T-helper 9 cell (primary cell): ENCODE measurements around the gene HS2ST1.
A peak's percentile ranks its signal among the peaks of the same experiment; 100 is the strongest.
"Not testable (repeated sequence)": the region's sequence is repeated elsewhere in the genome, so short reads cannot be mapped to it uniquely, and the experiment has no call there.

ENCODE experiments used
- DNase-seq: peaks from one replicate; pipeline ENCODE4 v3.0.0-alpha.2; 2020
- total RNA-seq, 2 donors: gene quantifications; one replicate each; lab custom pipeline; 2026; lab: John Stamatoyannopoulos, UW

Gene HS2ST1
- 18.8 to 27.6 reads per million in 2 donors for total RNA-seq

DNA sequence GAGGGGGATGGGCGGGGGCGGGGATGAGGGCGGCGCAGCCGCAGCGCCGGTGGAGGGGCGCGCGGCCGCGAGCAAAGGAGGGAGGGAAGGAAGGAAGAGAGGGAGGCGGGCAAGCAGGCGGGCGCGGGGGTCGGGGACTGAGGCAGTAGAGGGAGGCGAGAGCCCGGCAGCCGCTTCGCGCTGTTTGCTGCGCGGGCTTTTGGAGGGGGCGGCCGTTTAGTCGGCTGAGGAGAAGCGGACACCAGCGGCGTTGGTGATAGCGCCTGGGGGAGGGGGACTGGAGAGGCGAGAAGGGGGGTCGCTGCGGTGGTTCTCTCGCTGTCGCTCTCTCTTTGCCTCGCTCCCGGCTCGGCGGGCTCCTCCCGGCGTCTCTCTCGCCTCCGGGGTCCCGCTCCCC is at the start of gene HS2ST1:
Gene HS2ST1 (plus strand): TSS at position 35 of the 397 bp plus-strand sequence.
- no peak for DNase-seq

GRCh38 chr1:86865973-86866637 is 48.3 kb upstream of the HS2ST1 start:
- no peak for DNase-seq

DNA sequence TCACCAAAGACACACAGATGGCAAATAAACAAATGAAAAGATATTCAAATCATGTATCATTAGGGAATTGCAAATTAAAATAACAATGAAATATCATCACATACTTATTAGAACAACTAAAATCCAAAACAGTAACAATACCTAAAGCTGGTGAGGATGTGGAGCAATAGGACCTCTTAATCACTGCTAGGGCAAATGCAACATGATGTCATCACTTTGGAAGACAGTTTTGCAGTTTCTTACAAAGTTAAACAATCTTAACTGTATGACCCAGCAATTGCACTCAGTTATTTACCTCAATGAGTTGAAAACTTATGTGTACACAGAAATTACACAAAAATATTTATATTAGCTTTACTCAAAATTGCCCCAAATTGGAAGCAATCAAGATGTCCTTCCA is 47.8 kb upstream of the HS2ST1 start:
- DNase-seq = no peak

DNA sequence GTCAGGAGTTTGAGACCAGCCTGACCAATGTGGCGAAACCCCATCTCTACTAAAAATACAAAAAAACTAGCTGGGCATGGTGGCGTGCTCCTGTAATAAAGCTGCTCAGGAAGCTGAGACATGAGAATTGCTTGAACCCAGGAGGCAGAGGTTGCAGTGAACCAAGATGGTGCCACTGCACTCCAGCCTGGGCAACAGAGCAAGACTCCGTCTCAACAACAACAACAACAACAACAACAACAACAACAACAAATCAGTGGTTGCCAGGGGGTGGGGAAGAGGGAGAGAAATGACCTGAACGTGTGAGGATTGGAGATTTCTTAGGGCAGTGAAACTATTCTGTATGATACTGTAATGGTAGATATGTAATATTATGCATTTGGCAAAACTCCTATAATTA is 47.2 kb upstream of the HS2ST1 start:
- DNase-seq = not testable (repeated sequence)

GRCh38 chr1:86868477-86868876 is 46.0 kb upstream of the HS2ST1 start:
- DNase-seq = no peak

DNA sequence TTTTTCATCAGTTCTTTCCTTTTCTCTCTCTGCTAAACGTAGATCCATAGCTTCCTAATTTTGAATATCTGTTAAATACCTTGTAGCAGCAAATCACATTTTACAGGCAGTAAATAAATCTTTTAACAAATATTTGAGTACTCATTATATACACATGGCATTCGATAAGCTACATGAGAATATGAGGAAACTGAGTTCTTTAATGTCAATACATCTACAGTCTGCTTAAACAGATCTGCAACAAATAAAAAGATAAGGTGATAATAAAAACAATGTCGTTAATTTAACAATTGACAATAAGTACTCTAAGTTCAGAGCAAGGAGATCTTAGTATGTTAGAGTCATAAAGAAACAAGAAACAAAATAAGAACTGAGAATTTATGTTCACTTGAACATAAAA is 43.4 kb upstream of the HS2ST1 start:
- no peak for DNase-seq

GRCh38 chr1:86872086-86872485 is 42.3 kb upstream of the HS2ST1 start:
- no peak for DNase-seq

DNA sequence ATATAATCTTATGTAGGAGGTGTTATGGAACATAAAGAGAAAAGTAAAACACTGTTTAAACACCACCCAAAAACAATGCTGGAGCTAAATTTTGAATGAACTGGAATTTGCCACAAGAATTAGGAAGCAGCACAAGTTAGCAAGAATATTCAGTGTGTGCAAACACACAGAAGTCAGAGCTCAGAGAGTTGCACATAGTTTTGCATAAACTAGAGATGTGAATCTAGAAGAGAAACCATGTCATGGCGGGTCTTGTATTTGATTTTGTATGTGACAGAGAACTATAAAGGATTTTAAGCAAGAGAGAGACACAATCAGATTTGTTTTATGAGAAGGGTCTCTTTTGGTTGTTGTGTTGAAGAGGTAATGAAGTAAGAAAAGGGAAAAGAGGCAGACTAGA is 38.7 kb upstream of the HS2ST1 start:
- no peak for DNase-seq

- no peak for DNase-seq
Measured at GRCh38 chr1:86887479-86888162, 26.8 kb upstream of the HS2ST1 start.

DNA sequence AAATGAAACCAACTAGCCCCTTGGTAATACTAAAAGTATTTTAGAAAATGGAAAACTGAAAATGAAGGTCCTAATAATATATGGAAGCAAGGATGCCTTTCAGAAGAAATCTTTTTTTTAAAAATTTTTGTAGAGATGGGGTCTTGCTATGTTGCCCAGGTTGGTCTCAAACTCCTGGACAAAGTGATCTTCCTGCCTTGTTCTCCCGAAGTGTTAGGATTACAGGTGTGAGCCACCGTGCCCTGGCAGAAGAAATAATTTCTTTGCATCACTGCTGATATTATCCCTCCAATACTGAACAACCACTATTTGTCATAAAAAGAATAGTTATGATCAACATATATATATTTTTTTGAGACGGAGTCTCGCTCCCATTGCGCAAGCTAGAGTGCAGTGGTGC is 26.1 kb upstream of the HS2ST1 start:
- DNase-seq = no peak

GRCh38 chr1:86899401-86899800 is 15.0 kb upstream of the HS2ST1 start:
- not testable (repeated sequence) for DNase-seq

DNA sequence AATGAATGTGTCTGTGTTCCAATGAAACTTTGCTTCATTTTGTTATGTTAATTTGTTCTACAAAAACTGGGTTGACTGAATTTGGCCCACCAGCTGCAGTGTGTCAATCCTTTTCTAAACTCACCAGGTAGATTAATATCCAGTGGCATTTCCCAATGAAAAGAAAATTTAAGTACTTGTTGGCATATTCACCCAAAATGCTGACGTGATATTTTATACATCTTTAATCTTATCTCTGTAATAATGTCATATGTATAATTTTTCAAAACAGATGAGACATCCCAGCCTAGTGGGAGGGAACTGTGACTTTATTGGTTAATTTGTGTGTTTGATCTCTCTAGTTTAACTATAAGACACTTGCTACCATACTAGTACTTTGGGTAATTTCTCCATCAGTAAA is 8.6 kb upstream of the HS2ST1 start:
- DNase-seq = no peak

- no peak for DNase-seq
Measured at GRCh38 chr1:86906419-86906818, 8.0 kb upstream of the HS2ST1 start.

- DNase-seq = no peak
Measured at GRCh38 chr1:86912281-86912900, 2.0 kb upstream of the HS2ST1 start.

DNA sequence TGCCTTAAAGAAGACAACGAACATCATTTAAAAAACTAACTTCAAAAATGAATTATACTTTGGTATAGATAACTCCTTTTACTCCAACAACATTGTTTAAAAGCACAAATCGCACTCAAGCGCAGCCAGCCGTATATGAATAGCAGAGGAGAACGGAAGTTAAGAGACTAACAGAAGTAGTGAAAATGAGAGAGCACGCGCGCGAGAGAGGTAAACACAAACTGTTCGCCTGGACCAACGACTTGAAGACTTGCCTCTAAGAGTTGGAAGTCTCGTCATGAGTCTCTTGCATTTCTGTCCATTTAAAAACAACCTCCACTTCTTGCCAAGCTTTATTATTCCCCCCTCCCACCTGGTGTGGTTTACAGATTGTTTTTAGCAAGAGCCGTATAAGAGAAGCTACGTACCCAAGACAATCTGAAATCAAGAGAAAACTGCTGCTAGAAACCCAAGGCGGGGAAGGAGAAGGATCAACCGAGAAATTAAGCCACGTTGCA is 988 bp upstream of the HS2ST1 start:
- peak; percentile 21 for DNase-seq

- DNase-seq = peak; percentile 98
Measured at GRCh38 chr1:86913896-86914600, 387 bp upstream of the HS2ST1 start, which contains the start of gene SELENOF. TSS of gene SELENOF (minus strand) at chr1:86914126. CDS start at chr1:86914111, 15 bp downstream.

DNA sequence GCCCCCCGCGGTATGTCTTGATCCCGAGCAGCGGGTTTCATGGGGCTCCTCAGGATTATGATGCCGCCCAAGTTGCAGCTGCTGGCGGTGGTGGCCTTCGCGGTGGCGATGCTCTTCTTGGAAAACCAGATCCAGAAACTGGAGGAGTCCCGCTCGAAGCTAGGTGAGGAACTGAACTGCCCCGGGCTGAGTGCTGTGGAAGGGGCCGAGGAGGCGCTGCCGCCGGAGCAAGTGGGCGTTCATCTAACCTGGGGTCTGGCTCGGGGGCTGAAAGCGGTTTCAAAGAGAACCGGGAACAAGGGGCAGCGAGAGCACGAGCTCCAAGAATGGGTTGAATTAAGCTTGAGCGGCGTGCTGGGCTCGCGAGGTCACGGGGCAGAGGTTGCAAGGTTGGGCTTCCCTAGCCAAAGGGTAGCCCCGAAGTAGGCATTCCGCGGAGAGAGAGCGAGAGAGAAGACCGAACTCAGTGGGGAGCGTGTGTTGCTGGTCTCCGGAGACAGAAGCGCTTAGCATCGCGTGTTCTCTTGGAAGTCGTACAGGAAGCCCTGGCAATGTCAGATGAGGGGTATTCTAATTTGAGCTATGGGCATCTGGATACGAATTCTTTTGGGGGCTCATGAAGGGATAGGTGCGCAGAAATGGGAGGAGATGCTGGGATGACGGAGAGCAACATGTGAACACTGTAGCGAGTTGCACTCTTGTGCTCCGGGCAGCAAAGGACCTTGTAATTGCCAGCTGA is 732 bp downstream of the HS2ST1 start:
- peak; percentile 28 for DNase-seq

DNA sequence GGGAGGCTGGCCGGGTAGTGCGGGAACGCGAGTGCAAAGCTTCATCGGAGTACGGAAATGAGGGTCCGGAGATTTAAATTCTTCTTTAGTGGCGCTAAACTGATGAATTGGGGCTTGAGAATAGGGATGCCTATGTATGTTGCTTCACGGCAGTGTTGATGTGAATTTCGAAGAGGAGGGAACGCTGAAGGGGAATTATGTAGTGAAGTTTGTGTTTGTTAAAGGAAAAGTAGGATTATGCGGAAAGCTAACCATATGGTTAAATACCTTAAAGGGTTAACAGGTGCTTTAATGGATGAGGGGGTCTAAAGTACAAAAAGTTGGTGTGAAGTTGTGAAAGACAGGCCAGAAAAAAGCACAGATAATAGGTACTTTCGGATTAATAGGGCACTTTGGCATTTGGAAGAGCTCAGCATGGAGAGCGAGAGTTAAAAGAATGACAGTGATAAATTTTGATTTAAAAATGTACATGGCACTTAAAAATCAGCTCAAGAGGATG is 1.4 kb downstream of the HS2ST1 start:
- no peak for DNase-seq

GRCh38 chr1:86916752-86917151 is 2.3 kb downstream of the HS2ST1 start:
- DNase-seq = no peak

DNA sequence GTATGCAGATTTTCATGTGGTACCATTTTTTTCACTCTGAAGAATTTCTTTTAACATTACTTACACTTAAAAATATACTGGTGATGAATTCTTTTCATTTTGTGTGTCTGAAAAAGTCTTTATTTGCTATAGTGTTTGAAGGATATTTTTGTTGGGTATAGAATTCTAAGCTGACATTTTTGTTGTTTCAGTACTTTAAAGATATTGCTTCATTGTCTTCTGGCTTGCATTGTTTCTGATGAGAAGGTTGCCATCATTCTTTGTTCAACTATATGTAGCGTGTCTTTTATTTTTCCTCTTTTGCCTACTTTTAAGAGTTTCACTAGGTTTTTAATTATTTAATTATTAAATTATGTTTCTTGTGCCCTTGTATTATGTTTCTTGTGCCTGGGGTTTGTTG is 8.0 kb downstream of the HS2ST1 start:
- DNase-seq = no peak

GRCh38 chr1:86924324-86924960 is 10.0 kb downstream of the HS2ST1 start:
- no peak for DNase-seq

GRCh38 chr1:86925742-86926141 is 11.3 kb downstream of the HS2ST1 start:
- DNase-seq = no peak
